ENCODE measurements around the gene SEC22A.
A peak's percentile ranks its signal among the peaks of the same experiment; 100 is the strongest.

The SEC22A gene

GRCh38 chr3:123296836-123297626 is 95.3 kb downstream of the SEC22A start:
- no peak for DNase-seq (ENCODE audit: low spot score)
- Histone ChIP-seq H3K9me3 (ENCODE audit: severe bottlenecking) (no peaks in the 10 kb centered on the region), H3K36me3 (ENCODE audit: low read depth) (no peaks in the 10 kb centered on the region), H3K27me3 (ENCODE audit: insufficient read depth, poor library complexity, severe bottlenecking) (no peaks in the 10 kb centered on the region), H3K27ac (ENCODE audit: poor library complexity, severe bottlenecking) (no peak overlapping the region), H3K4me1 (ENCODE audit: insufficient read depth, poor library complexity, severe bottlenecking) (no peaks in the 10 kb centered on the region), H3K4me3 (ENCODE audit: severe bottlenecking) (no peak overlapping the region)
- TF ChIP-seq CTCF (IDR thresholded peaks at IDR 0.05; ENCODE audit: poor library complexity, severe bottlenecking) = no peak
- no peak for ATAC-seq (ENCODE audit: low read depth)

DNA sequence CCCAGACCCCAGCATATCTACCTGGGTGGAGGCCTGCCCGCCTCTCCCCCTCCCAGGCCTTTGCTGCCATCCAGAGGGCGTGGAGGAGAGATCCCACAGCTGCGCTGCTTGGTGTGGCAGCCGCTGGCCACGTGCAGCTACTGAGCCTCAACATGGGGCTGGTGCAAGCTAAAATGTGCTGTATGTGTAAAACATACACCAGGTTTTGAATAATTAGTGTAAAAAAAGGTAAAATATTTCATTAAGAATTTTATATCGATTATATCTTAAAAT is 95.8 kb downstream of the SEC22A start:
- ATAC-seq (ENCODE audit: low read depth) = no peak

DNA sequence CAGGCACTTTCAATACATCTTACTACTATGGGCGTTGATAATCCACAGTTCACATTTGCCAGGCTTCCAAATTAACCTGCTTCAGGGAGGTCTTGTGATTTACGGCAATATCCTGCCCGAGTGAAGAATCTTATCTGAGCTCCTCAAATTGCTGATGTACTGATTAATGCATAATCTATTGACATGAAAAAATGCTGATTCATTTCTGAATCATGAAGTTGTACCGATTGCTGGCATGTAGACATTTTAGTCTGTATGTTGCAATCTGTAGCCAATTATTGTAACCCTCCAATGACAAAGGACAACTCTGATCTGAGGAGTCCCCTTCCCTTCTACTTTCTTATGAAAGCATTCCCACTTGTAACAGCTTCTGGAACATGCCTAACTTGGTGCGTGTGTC is 97.2 kb downstream of the SEC22A start:
- Histone ChIP-seq H3K27me3 (ENCODE audit: insufficient read depth, poor library complexity, severe bottlenecking) (no peaks in the 10 kb centered on the region), H3K27ac (ENCODE audit: poor library complexity, severe bottlenecking) (no peak overlapping the region), H3K9me3 (ENCODE audit: severe bottlenecking) (no peaks in the 10 kb centered on the region), H3K4me1 (ENCODE audit: insufficient read depth, poor library complexity, severe bottlenecking) (no peaks in the 10 kb centered on the region), H3K4me3 (ENCODE audit: severe bottlenecking) (no peak overlapping the region), H3K36me3 (ENCODE audit: low read depth) (no peaks in the 10 kb centered on the region)
- TF ChIP-seq CTCF (IDR thresholded peaks at IDR 0.05; ENCODE audit: poor library complexity, severe bottlenecking) = no peak
- DNase-seq (ENCODE audit: low spot score) (no peak), ATAC-seq (ENCODE audit: low read depth) (no peak)

More for the DNA sequence above, 95.8 kb downstream of the SEC22A start:
- no peak overlapping the region for H3K27ac ChIP-seq (ENCODE audit: poor library complexity, severe bottlenecking)
- no peaks in the 10 kb centered on the region for H3K27me3 ChIP-seq (ENCODE audit: insufficient read depth, poor library complexity, severe bottlenecking)
- peak; percentile 14 for TF ChIP-seq CTCF (IDR thresholded peaks at IDR 0.05; ENCODE audit: poor library complexity, severe bottlenecking)
- H3K4me1 ChIP-seq (ENCODE audit: insufficient read depth, poor library complexity, severe bottlenecking) = no peaks in the 10 kb centered on the region
- no peak overlapping the region for H3K4me3 ChIP-seq (ENCODE audit: severe bottlenecking)
- no peak for DNase-seq (ENCODE audit: low spot score)
- no peaks in the 10 kb centered on the region for H3K9me3 ChIP-seq (ENCODE audit: severe bottlenecking)
- no peaks in the 10 kb centered on the region for H3K36me3 ChIP-seq (ENCODE audit: low read depth)

DNA sequence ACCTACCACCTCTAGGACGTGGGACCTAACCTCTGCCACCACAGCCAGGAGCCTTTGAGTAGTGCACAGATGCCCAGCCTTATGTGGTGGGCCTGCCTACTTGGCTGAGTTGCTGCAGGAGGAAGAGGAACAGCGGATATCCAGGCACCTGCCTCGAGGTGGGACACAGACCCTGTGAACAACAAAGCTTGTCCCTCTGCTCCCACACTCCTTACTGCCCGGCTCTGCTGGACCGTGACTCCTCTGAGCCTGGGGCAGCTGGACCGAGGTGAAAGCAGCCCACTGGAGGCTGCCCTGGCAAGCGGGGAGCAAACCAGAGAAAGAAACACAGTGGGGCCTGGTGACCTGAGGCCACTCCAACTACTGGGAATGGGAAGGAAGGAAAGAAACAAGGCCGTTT is 97.8 kb downstream of the SEC22A start:
- DNase-seq (ENCODE audit: low spot score) (no peak), ATAC-seq (ENCODE audit: low read depth) (no peak)
- H3K9me3 ChIP-seq (ENCODE audit: severe bottlenecking) = no peaks in the 10 kb centered on the region
- H3K4me3 ChIP-seq (ENCODE audit: severe bottlenecking) = no peak overlapping the region
- no peaks in the 10 kb centered on the region for H3K27me3 ChIP-seq (ENCODE audit: insufficient read depth, poor library complexity, severe bottlenecking)
- no peak for TF ChIP-seq CTCF (IDR thresholded peaks at IDR 0.05; ENCODE audit: poor library complexity, severe bottlenecking)
- no peaks in the 10 kb centered on the region for H3K4me1 ChIP-seq (ENCODE audit: insufficient read depth, poor library complexity, severe bottlenecking)
- no peaks in the 10 kb centered on the region for H3K36me3 ChIP-seq (ENCODE audit: low read depth)
- no peak overlapping the region for H3K27ac ChIP-seq (ENCODE audit: poor library complexity, severe bottlenecking)

- no peak for DNase-seq (ENCODE audit: low spot score)
- H3K36me3 ChIP-seq (ENCODE audit: low read depth) = no peaks in the 10 kb centered on the region
- TF ChIP-seq CTCF (IDR thresholded peaks at IDR 0.05; ENCODE audit: poor library complexity, severe bottlenecking) = no peak
- H3K4me1 ChIP-seq (ENCODE audit: insufficient read depth, poor library complexity, severe bottlenecking) = no peaks in the 10 kb centered on the region
- no peak overlapping the region for H3K4me3 ChIP-seq (ENCODE audit: severe bottlenecking)
- no peak for ATAC-seq (ENCODE audit: low read depth)
- H3K27me3 ChIP-seq (ENCODE audit: insufficient read depth, poor library complexity, severe bottlenecking) = no peaks in the 10 kb centered on the region
- H3K27ac ChIP-seq (ENCODE audit: poor library complexity, severe bottlenecking) = no peak overlapping the region
- no peaks in the 10 kb centered on the region for H3K9me3 ChIP-seq (ENCODE audit: severe bottlenecking)
Observed at GRCh38 chr3:123300056-123300455, 98.3 kb downstream of the SEC22A start.
